ENCODE results near the gene EIF3A.

EIF3A gene

DNA sequence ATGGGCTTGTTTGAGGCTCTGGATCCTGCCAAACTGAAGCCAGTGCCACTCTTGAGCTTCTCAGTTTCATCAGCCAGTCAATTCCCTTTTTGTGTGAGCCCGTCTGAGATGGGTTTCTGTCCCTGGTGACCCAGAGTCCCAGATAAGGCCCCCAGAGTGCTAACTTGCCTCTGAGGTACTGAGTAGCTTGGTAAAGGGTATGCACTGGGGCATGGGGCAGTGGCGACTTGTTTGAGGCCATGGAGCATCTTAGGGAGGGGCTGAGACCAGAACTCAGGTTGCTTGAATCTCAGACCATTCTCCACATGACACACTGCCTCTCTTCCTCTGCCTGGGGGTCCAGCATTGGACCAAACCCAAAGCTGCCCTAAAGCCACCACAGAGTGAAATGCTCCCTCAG lies 86.3 kb downstream of the EIF3A start:
- TF ChIP-seq, protein P1, sequence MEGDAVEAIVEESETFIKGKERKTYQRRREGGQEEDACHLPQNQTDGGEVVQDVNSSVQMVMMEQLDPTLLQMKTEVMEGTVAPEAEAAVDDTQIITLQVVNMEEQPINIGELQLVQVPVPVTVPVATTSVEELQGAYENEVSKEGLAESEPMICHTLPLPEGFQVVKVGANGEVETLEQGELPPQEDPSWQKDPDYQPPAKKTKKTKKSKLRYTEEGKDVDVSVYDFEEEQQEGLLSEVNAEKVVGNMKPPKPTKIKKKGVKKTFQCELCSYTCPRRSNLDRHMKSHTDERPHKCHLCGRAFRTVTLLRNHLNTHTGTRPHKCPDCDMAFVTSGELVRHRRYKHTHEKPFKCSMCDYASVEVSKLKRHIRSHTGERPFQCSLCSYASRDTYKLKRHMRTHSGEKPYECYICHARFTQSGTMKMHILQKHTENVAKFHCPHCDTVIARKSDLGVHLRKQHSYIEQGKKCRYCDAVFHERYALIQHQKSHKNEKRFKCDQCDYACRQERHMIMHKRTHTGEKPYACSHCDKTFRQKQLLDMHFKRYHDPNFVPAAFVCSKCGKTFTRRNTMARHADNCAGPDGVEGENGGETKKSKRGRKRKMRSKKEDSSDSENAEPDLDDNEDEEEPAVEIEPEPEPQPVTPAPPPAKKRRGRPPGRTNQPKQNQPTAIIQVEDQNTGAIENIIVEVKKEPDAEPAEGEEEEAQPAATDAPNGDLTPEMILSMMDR (IDR thresholded peaks at IDR 0.05; ENCODE audit: control insufficient read depth, insufficient read depth, low read depth, low read length, missing control alignments): no peak
- DNase-seq (ENCODE audit: low read depth): no peak

DNA sequence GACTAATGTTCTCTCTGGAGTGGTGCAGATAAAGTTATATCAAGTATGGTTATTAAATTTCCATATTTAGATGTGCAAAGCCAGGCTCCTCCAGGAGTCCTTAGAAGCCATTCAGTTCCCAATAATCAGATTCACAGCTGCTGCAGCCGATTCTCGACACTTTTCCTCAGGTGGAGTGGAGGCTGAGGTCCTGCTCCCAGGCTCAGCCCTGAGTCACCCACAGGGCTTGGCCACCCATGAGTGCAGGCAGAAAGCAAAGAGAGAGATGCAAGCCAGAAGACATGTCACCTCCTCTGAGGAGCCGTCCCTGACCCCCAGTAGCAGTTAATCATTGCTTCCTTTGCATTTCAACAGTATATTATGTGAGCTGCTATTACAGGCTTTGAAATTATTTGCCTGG lies 87.4 kb downstream of the EIF3A start:
- no peak overlapping the region for H3K4me3 ChIP-seq (ENCODE audit: control insufficient read depth, low read depth, low read length)
- TF ChIP-seq, protein P1 (IDR thresholded peaks at IDR 0.05; ENCODE audit: control insufficient read depth, insufficient read depth, low read depth, low read length, missing control alignments): no peak
- DNase-seq (ENCODE audit: low read depth): no peak

More for the DNA sequence above, 86.3 kb downstream of the EIF3A start:
- H3K4me3 ChIP-seq (ENCODE audit: control insufficient read depth, low read depth, low read length): no peak overlapping the region

DNA sequence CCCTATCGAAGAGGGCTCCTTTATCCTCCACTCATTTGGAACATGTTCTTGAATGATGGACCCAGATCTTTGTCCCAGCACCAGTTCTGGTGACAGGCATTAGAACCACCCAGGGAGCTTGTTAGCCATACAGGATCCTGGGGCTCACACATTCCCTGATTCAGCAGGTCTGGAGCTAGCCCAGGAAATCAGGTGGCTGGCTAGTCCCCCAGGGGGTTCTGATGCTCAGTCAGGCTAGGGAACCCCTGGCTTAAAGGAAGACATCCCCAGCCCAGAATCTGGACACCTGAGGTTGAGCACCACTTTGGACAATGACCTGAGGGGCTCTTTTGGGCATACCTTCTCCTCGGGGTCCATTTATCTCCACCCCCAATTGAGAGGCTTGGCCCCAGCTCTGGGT lies 88.1 kb downstream of the EIF3A start:
- H3K4me3 ChIP-seq (ENCODE audit: control insufficient read depth, low read depth, low read length): no peak overlapping the region
- TF ChIP-seq, protein P1 (IDR thresholded peaks at IDR 0.05; ENCODE audit: control insufficient read depth, insufficient read depth, low read depth, low read length, missing control alignments): no peak
- DNase-seq (ENCODE audit: low read depth): no peak

GRCh38 chr10:118990326-118990725 lies 90.3 kb downstream of the EIF3A start:
- TF ChIP-seq, protein P1 (IDR thresholded peaks at IDR 0.05; ENCODE audit: control insufficient read depth, insufficient read depth, low read depth, low read length, missing control alignments): no peak
- no peak overlapping the region for H3K4me3 ChIP-seq (ENCODE audit: control insufficient read depth, low read depth, low read length)
- DNase-seq (ENCODE audit: low read depth): no peak

DNA sequence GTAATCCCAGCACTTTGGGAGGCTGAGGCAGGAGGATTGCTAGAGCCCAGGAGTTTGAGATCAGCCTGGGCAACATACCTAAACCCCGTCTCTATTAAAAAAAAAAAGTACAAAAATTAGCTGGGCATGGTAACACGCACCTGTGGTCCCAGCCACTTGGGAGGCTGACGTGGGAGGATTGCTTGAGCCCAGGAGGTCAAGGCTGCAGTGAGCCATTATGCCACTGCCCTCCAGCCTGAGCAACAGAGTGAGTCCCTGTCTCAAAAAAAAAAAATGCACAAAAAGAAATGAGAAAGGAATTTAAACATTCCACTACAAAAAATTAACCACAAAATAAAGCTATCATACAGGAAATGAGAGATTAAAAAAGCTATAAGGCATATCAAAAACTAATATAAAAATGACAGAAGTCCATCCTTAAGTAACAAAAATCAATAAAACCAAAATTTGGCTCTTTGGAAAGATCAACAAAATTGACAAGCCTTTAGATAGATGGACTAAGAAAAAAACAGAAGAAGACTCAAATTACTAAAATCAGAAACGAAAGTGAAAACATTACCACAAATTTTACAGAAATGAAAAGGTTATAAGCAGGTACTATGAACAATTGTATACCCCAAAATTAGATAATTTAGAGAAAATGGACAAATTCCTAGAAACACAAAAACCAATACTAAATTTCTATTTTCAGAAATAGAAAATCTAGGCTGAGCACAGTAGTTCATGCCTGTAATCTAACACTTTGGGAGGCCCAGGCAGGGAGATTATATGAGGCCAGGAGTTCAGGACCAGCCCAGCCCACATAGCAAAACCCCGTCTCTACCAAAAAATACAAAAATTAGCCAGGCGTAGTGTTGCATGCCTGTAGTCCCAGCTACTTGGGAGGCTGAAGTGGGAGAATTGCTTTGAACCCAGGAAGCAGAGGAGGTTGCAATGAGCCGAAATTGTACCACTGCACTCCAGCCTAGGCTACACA lies 93.5 kb downstream of the EIF3A start:
- TF ChIP-seq, protein P1 (IDR thresholded peaks at IDR 0.05; ENCODE audit: control insufficient read depth, insufficient read depth, low read depth, low read length, missing control alignments): no peak
- no peak overlapping the region for H3K4me3 ChIP-seq (ENCODE audit: control insufficient read depth, low read depth, low read length)
- no peak for DNase-seq (ENCODE audit: low read depth)

DNA sequence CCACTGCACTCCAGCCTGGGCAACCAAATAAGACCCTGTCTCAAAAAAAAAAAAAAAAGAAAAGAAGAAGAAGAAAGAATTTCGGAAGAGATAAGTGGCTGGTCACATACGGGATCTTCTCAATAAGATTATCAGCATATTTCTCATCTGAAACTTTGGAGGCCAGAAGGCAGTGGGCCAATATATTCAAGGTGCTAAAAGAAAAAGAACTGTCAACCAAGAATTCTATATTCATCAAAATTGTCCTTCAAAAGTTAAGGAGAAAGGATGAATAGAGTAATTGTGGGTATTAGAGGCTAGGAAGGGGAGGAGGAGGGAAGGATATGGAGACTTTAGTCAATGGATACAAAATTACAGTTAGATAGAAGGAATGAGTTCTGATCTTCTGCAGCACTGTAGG lies 95.0 kb downstream of the EIF3A start:
- no peak for DNase-seq (ENCODE audit: low read depth)
- no peak overlapping the region for H3K4me3 ChIP-seq (ENCODE audit: control insufficient read depth, low read depth, low read length)
- TF ChIP-seq, protein P1 (IDR thresholded peaks at IDR 0.05; ENCODE audit: control insufficient read depth, insufficient read depth, low read depth, low read length, missing control alignments): no peak
